Measurements from ENCODE around the gene TNFRSF25.
A peak's percentile ranks its signal among the peaks of the same experiment; 100 is the strongest.
"Not testable (repeated sequence)": the region's sequence is repeated elsewhere in the genome, so short reads cannot be mapped to it uniquely, and the experiment has no call there.

TNFRSF25 gene

GRCh38 chr1:6453895-6454855 is 11.8 kb downstream of the TNFRSF25 start:
- peaks cover 83% of the 10 kb centered on the region for H3K27me3 Mint-ChIP-seq

GRCh38 chr1:6450943-6451373 is 15.0 kb downstream of the TNFRSF25 start:
- DNase-seq: no peak
- Mint-ChIP-seq H3K27me3 (peaks cover 98% of the 10 kb centered on the region), H3K9me3 (no peaks in the 10 kb centered on the region), H3K4me3 (no peak overlapping the region), H3K36me3 (no peaks in the 10 kb centered on the region), H3K27ac (no peak overlapping the region), H3K4me1 (peaks cover 33% of the 10 kb centered on the region)
- CTCF ChIA-PET: interaction anchor here (1.6 to 3.9 kb wide), 2 partner anchors 13 to 38 kb away, joined by 8 to 13 read pairs; no protein-coding TSS in a partner anchor

More at GRCh38 chr1:6453895-6454855, 11.8 kb downstream of the TNFRSF25 start:
- not testable (repeated sequence) for H3K4me3 Mint-ChIP-seq, DNase-seq, H3K36me3 Mint-ChIP-seq, H3K9me3 Mint-ChIP-seq, H3K27ac Mint-ChIP-seq
- peaks cover 30% of the 10 kb centered on the region for H3K4me1 Mint-ChIP-seq
- CTCF ChIA-PET: interaction anchor here (0.7 to 1.6 kb wide), 7 partner anchors 8 to 35 kb away, joined by 3 to 6 read pairs (median 3); partner anchors contain the start of gene HES2

GRCh38 chr1:6450486-6450885 is 15.5 kb downstream of the TNFRSF25 start:
- H3K27ac Mint-ChIP-seq, H3K9me3 Mint-ChIP-seq, H3K36me3 Mint-ChIP-seq, H3K4me3 Mint-ChIP-seq, DNase-seq: not testable (repeated sequence)
- CTCF ChIA-PET: interaction anchor here (1.1 to 3.9 kb wide), 3 partner anchors 12 to 38 kb away, joined by 3 to 13 read pairs (median 8); no protein-coding TSS in a partner anchor
- Mint-ChIP-seq H3K27me3 (peaks cover 98% of the 10 kb centered on the region), H3K4me1 (peaks cover 33% of the 10 kb centered on the region)

- Mint-ChIP-seq H3K27ac (no peak overlapping the region), H3K4me1 (peaks cover 32% of the 10 kb centered on the region), H3K9me3 (no peaks in the 10 kb centered on the region), H3K4me3 (no peak overlapping the region), H3K36me3 (no peaks in the 10 kb centered on the region), H3K27me3 (peaks cover 98% of the 10 kb centered on the region)
- DNase-seq: no peak
- CTCF ChIA-PET: interaction anchor here (1.0 to 3.9 kb wide), 6 partner anchors 8 to 203 kb away, joined by 3 to 13 read pairs (median 4); no protein-coding TSS in a partner anchor
These were observed 15.9 kb downstream of the TNFRSF25 start for GRCh38 chr1:6450005-6450450.

- no peaks in the 10 kb centered on the region for H3K9me3 Mint-ChIP-seq
- no peaks in the 10 kb centered on the region for H3K36me3 Mint-ChIP-seq
- DNase-seq: peak; percentile 47
- H3K4me1 Mint-ChIP-seq: peaks cover 28% of the 10 kb centered on the region
- CTCF ChIA-PET: interaction anchor here (0.6 to 3.9 kb wide), 8 partner anchors 9 to 202 kb away, joined by 3 to 13 read pairs (median 4); no protein-coding TSS in a partner anchor
- H3K27me3 Mint-ChIP-seq: peaks cover 99% of the 10 kb centered on the region
- peak overlapping the region; percentile 33 for H3K4me3 Mint-ChIP-seq
- H3K27ac Mint-ChIP-seq: no peak overlapping the region
These were observed 17.0 kb downstream of the TNFRSF25 start for GRCh38 chr1:6448749-6449631.

GRCh38 chr1:6447818-6448748 is 17.9 kb downstream of the TNFRSF25 start:
- Mint-ChIP-seq H3K27me3 (peaks cover 99% of the 10 kb centered on the region), H3K9me3 (no peaks in the 10 kb centered on the region), H3K36me3 (no peaks in the 10 kb centered on the region), H3K27ac (no peak overlapping the region), H3K4me1 (peaks cover 22% of the 10 kb centered on the region), H3K4me3 (peak overlapping the region; percentile 21)
- DNase-seq: peak; percentile 56
- CTCF ChIA-PET: interaction anchor here (0.8 to 3.9 kb wide), 2 partner anchors 9 to 41 kb away, joined by 3 to 13 read pairs; no protein-coding TSS in a partner anchor

- H3K27me3 Mint-ChIP-seq: peaks cover 99% of the 10 kb centered on the region
- CTCF ChIA-PET: interaction anchor here (1.1 to 3.9 kb wide), 3 partner anchors 10 to 42 kb away, joined by 3 to 13 read pairs (median 4); no protein-coding TSS in a partner anchor
- H3K27ac Mint-ChIP-seq: no peak overlapping the region
- no peak for DNase-seq
- H3K4me1 Mint-ChIP-seq: peaks cover 22% of the 10 kb centered on the region
- H3K4me3 Mint-ChIP-seq: peak overlapping the region; percentile 21
- H3K36me3 Mint-ChIP-seq: no peaks in the 10 kb centered on the region
- no peaks in the 10 kb centered on the region for H3K9me3 Mint-ChIP-seq
These were observed 18.8 kb downstream of the TNFRSF25 start for GRCh38 chr1:6447016-6447817.

- CTCF ChIA-PET: interaction anchor here (1.1 to 1.6 kb wide), 4 partner anchors 9 to 30 kb away, joined by 3 to 8 read pairs (median 4); no protein-coding TSS in a partner anchor
- Mint-ChIP-seq H3K27me3 (peaks cover 99% of the 10 kb centered on the region), H3K36me3 (no peaks in the 10 kb centered on the region), H3K4me3 (no peak overlapping the region), H3K4me1 (peaks cover 22% of the 10 kb centered on the region), H3K9me3 (no peaks in the 10 kb centered on the region), H3K27ac (no peak overlapping the region)
- DNase-seq: no peak
These were observed 19.3 kb downstream of the TNFRSF25 start for GRCh38 chr1:6446665-6447015.

GRCh38 chr1:6445929-6446328 is 20.0 kb downstream of the TNFRSF25 start:
- Mint-ChIP-seq H3K27me3 (peaks cover 99% of the 10 kb centered on the region), H3K4me1 (peaks cover 24% of the 10 kb centered on the region)
- DNase-seq, H3K27ac Mint-ChIP-seq, H3K36me3 Mint-ChIP-seq, H3K9me3 Mint-ChIP-seq, H3K4me3 Mint-ChIP-seq: not testable (repeated sequence)
- CTCF ChIA-PET: interaction anchor here (0.7 to 1.6 kb wide), 3 partner anchors 16 to 31 kb away, joined by 3 to 8 read pairs (median 3); no protein-coding TSS in a partner anchor

GRCh38 chr1:6445062-6445763 is 20.8 kb downstream of the TNFRSF25 start:
- DNase-seq: peak; percentile 61
- peaks cover 99% of the 10 kb centered on the region for H3K27me3 Mint-ChIP-seq
- H3K4me3 Mint-ChIP-seq: no peak overlapping the region
- H3K9me3 Mint-ChIP-seq: no peaks in the 10 kb centered on the region
- H3K36me3 Mint-ChIP-seq: no peaks in the 10 kb centered on the region
- no peak overlapping the region for H3K27ac Mint-ChIP-seq
- CTCF ChIA-PET: interaction anchor here (0.6 to 1.6 kb wide), 4 partner anchors 17 to 162 kb away, joined by 3 to 8 read pairs (median 3); no protein-coding TSS in a partner anchor
- H3K4me1 Mint-ChIP-seq: peaks cover 23% of the 10 kb centered on the region

GRCh38 chr1:6444377-6444776 is 21.6 kb downstream of the TNFRSF25 start:
- Mint-ChIP-seq H3K4me1 (peaks cover 21% of the 10 kb centered on the region), H3K9me3 (no peaks in the 10 kb centered on the region), H3K27ac (no peak overlapping the region), H3K36me3 (no peaks in the 10 kb centered on the region), H3K4me3 (no peak overlapping the region), H3K27me3 (peaks cover 99% of the 10 kb centered on the region)
- CTCF ChIA-PET: interaction anchor here (8.7 kb wide), 1 partner anchor 23 kb away, joined by 78 read pairs; the partner anchor contains the start of gene HES2
- DNase-seq: no peak
